ENCODE data around the gene BMI1. TPM values are rescaled to one million over a fixed set of nuclear protein-coding genes. Genes with fewer than 3 reads are reported as not detected.

Gene BMI1
- total RNA-seq, 1 experiment from 2014 or later: 6.8 TPM

DNA sequence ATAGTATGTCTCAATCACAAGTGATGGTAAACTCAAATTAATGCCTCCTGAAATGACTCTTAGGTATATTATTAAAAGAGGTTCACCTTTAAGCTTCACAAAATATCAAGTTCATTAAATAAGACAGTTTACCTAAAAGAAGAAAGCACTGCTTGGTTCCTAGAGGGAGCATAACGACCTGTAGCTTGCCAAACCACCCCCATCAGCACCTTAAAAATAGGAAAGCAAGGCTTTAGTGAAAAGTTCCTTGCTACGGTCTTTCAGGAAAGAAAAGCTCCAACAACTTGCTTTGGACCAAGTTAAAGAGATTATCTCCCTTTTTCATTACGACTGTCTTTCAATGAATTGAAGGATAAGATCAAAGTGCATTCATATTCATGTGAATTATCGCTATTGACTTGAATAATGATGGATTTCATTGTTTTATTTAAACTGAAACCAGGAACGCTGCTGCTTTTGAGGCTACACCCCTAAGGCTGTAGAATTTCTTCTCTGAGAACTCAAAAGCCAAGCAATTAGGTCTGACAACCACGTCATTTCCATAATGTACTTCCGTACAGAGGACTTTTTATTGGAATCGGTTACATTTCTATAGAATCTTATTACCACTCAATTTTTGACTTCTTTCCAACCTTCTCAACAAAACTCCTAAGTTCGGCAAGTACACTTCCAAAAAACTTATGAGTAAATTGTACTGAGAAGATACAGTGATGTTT lies 17.4 kb downstream of the BMI1 start:
- Histone ChIP-seq H3K9ac (ENCODE audit: extremely low read depth, insufficient read length, low read length) (no peak overlapping the region), H2BK12ac (ENCODE audit: insufficient read length, low read depth, low read length) (no peak overlapping the region), H3K56ac (ENCODE audit: insufficient read length, low read depth, low read length) (no peak overlapping the region), H3K27ac (ENCODE audit: insufficient read length, low read depth, low read length) (no peak overlapping the region), H3K14ac (ENCODE audit: insufficient read depth, low read length) (no peak overlapping the region), H3K9me3 (ENCODE audit: control insufficient read depth, low read depth, low read length) (no peaks in the 10 kb centered on the region), H4K5ac (ENCODE audit: insufficient read length, low read depth, low read length) (no peak overlapping the region), H2BK5ac (ENCODE audit: insufficient read length, low read length) (no peak overlapping the region), H2BK15ac (ENCODE audit: low read depth, low read length) (no peak overlapping the region), H2BK20ac (ENCODE audit: low read depth, low read length, poor library complexity, severe bottlenecking) (no peak overlapping the region), H3T11ph (ENCODE audit: low read length) (no peak overlapping the region), H3K79me1 (ENCODE audit: insufficient read depth, low read depth, low read length, poor library complexity, severe bottlenecking) (no peaks in the 10 kb centered on the region), H3K4me2 (ENCODE audit: insufficient read depth, insufficient read length, low read length) (no peak overlapping the region), H3K4ac (ENCODE audit: low read depth, low read length) (no peak overlapping the region), H3K79me2 (ENCODE audit: insufficient read depth, low read length) (no peaks in the 10 kb centered on the region), H3K4me1 (ENCODE audit: insufficient read depth, low read length) (no peaks in the 10 kb centered on the region), H3K23ac (ENCODE audit: insufficient read length, low read depth, low read length) (no peak overlapping the region), H4K91ac (ENCODE audit: insufficient read length, low read depth, low read length) (no peak overlapping the region), H4K20me1 (ENCODE audit: control insufficient read depth, insufficient read depth, insufficient read length) (no peaks in the 10 kb centered on the region), H2BK120ac (ENCODE audit: low read depth, low read length, poor library complexity, severe bottlenecking) (no peak overlapping the region), H3K23me2 (ENCODE audit: insufficient read length, low read depth, low read length, poor library complexity, severe bottlenecking) (peaks cover 23% of the 10 kb centered on the region), H2AFZ (ENCODE audit: low read length) (no peak overlapping the region), H4K8ac (replicated peaks; ENCODE audit: insufficient read length, low read depth, low read length) (no peak overlapping the region), H3K18ac (ENCODE audit: insufficient read length, low read depth, low read length) (no peak overlapping the region), H2AK5ac (ENCODE audit: insufficient read length, low read length) (no peak overlapping the region), H3K27me3 (ENCODE audit: insufficient read depth, low read length) (peaks cover 74% of the 10 kb centered on the region)
- no peak for TF ChIP-seq CTCF (conservative IDR thresholded peaks at IDR 0.05)
- no CpG with 5 or more reads among the region's 9 CpGs for WGBS (ENCODE audit: extremely low coverage, insufficient read length, low lambda C conversion rate)
- Mint-ChIP-seq H3K36me3 (ENCODE audit: insufficient read depth in 1 of 3, low read depth in 3 of 3) (no peaks in the 10 kb centered on the region), H3K4me1 (peaks cover 9 to 19% of the 10 kb centered on the region in 2 experiments), H3K27ac (no peak overlapping the region), H3K9me3 (no peaks in the 10 kb centered on the region; a peak in 4 of 5 replicates), H3K4me3 (no peak overlapping the region), H3K27me3 (ENCODE audit: low read depth) (peaks cover 97% of the 10 kb centered on the region)
- no peak for DNase-seq
